Activated naive CD4-positive, alpha-beta T cell treated with anti-CD3 and anti-CD28 coated beads for 36 hours (primary cell): ENCODE data around the gene AURKA. TPM values are rescaled to one million over a fixed set of nuclear protein-coding genes. Genes with fewer than 3 reads are reported as not detected.

ENCODE experiments used
- total RNA-seq, 2 experiments: library from RNA; stranded (reverse); gene quantifications; one replicate each; pipeline ENCODE4 v1.2.3, GENCODE V29; 2021

The AURKA gene
- total RNA-seq, 2 experiments from 2014 or later = 115 to 121 TPM

Other genes with a start within 250 kb of the AURKA start
- not detected for gene MC3R, start 143.5 kb downstream of the AURKA start, total RNA-seq
- 1 to 10 TPM; 7.5 to 8.2 TPM for gene FAM210B, start 33.2 kb downstream of the AURKA start, total RNA-seq
- gene CSTF1, start 430 bp upstream of the AURKA start, total RNA-seq = 10 to 100 TPM; 68.0 to 70.7 TPM
- gene CASS4, start 20.0 kb upstream of the AURKA start, total RNA-seq = 1 to 10 TPM; 5.1 to 5.2 TPM
- 10 to 100 TPM; 76.8 to 82.9 TPM for gene RTF2, start 76.4 kb upstream of the AURKA start, total RNA-seq
- gene FAM209A, start 132.5 kb upstream of the AURKA start, total RNA-seq = under 1 TPM in 1 of 2 experiments, not detected in 1; 0.31 TPM
- gene FAM209B, start 141.0 kb upstream of the AURKA start, total RNA-seq = under 1 TPM; 0.64 to 0.95 TPM
- not detected for gene TFAP2C, start 237.1 kb upstream of the AURKA start, total RNA-seq